GM20431 (cell line): ENCODE measurements around the gene GRB7.

Experiments used
- in situ Hi-C: fragments of 300-500 bp; cut with MseI, MboI; formaldehyde crosslinking; loops from one replicate; pipeline ENCODE4 v1.15.0; 2020; ENCODE audit warnings: low sequenced_read_pairs; ENCODE audit not compliant: unreplicated experiment

GRB7 gene

DNA sequence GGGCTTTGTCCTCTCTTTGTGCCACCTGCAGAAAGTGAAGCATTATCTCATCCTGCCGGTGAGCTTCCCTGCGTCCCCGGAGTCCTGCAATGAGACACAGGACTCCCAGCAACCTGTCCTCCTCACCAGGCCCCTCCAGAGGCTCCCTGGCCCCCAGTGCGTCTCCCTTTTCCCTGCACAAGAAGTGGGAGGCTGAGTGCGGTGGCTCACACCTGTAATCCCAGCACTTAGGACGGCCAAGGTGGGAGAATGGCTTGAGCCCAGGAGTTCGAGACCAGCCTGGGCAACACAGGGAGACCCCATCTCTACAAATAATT lies 8.4 kb downstream of the GRB7 start:
- in situ Hi-C loops, result loop anchor here (25.0 kb wide), 1 partner anchor 109 kb away; the partner anchor contains the start of genes PPP1R1B and STARD3

DNA sequence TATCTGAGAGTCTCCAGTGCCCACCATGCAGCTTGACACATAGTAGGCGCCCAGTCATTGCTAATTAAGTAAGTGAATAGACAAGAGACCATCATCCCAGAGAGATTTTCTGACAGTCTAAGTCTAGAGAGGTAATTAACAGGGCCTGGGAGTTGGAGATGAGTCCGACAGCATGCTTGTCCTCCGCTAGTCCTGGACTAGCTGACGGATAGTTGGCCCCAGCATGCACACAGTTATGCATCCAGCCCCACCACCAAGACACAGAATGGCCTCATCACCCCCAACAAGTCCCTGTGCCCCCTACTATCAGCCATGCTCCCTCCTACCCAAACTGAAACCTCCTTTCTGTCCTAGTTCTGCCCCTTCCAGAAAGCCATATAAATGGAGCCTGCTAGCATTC lies 10.0 kb downstream of the GRB7 start:
- in situ Hi-C loops, result loop anchor here (25.0 kb wide), 1 partner anchor 110 kb away; the partner anchor contains the start of genes PPP1R1B and STARD3

DNA sequence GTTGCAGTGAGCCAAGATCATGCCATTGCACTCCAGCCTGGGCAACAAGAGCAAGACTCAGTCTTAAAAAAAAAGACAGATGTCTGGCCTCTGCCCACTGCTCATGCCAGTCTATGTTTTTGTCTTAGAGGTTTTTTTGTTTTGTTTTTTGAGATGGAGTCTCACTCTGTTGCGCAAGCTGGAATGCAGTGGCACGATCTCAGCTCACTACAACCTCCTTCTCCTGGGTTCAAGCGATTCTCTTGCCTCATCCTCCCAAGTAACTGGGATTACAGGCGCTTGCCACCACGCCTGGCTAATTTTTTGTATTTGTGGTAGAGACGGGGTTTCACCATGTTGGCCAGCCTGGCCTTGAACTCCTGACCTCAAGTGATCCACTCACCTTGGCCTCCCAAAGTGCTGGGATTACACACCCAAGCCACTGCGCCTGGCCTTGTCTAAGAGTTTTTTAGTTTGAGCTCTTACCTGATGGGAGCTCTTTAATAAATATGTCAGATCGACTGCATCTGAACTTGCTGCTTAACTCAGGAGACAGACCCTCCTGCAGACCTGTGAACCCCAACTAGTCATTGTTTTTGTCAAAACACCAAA lies 10.8 kb downstream of the GRB7 start:
- in situ Hi-C loops, result loop anchor here (25.0 kb wide), 1 partner anchor 111 kb away; the partner anchor contains the start of genes PPP1R1B and STARD3

DNA sequence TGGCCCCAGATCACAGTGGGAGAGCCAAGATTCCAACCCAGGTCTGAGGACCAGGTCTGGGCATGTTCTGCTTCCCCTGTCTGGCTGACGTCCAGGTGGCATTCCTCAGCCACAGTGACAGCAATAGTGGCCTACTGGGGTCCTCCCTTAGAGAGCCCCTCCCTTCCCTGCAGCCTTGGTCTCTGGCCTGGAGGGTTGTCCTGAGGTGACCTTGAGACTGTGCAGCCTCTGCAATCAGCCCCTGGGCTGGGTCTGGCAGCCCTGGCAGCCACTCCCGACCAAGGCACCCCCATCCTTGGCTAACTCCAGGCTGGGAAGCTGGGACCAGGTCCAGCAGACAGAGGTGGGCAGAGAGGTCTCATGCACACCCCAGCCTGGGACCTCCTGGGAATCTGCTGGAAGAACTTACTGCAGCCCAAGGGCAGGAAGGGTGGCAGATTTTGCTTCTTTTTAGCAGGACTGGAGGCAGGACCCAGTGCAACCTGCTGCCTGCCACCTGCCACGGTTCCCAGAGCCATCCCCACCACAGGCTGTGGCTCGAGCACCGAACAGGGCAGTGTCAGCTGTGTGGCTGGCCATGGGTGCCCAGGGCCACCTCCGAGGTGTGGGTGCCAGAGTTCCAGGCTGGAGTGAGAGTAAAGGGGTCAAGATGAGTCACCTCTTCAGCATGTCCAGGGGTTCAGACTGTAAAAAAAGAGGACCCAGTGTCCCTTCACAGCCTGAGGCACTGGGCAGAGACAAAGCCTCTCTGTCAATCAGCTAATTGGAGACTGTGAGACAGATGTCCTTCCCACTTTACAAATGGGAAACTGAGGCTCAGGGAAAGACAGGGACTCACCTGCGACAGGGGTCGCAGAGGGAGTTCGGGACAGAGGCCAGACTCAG lies 12.6 kb downstream of the GRB7 start:
- in situ Hi-C loops, result loop anchor here (25.0 kb wide), 1 partner anchor 212 kb away; the partner anchor contains the start of gene GSDMA

DNA sequence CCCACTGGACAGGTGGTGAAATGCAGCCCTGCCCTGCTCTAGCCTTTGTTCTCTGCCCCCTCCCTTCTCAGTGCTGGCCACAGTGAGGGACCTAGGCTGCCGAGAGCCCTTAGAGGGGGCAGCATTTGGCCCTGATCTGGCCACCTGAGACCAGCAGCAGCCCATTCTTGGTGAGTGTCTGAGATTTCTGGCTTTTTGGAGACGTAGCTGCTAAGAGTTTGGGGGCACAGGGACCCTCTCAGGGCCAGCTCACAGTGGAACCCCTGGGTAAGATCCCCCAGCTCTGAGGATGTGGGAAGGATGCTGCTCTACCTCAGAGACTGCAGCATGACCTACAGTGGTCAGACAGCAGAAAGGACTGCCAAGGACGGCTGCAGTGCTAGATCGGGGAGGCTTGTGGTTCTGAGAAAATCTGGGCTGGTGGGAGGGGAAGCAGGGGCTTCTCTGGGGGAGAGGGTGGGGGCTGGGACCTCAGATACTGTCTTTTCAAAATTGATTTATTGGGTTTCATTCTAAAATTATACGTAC lies 13.3 kb downstream of the GRB7 start:
- in situ Hi-C loops, result loop anchor here (25.0 kb wide), 1 partner anchor 211 kb away; the partner anchor contains the start of gene GSDMA

DNA sequence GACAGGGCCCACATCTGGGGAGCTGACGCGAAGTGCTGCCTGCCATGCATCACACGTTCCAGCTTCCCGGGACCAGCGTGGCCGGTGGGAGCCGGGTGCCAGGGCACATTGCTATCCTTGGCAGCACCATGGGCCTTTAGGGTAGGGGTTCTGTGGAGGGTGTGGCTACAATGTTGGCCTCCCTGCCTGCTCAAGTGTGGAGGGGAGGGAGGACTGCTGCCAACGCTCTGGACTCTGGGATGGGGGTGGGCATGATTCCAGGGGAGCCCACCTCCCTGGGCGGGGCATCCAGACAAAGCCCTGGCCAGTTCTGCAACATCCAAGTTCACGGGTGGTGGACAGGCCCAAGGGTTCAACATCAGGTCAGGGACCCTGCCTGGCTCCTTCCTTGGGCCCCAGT lies 13.9 kb downstream of the GRB7 start:
- in situ Hi-C loops, result loop anchor here (25.0 kb wide), 1 partner anchor 211 kb away; the partner anchor contains the start of gene GSDMA

DNA sequence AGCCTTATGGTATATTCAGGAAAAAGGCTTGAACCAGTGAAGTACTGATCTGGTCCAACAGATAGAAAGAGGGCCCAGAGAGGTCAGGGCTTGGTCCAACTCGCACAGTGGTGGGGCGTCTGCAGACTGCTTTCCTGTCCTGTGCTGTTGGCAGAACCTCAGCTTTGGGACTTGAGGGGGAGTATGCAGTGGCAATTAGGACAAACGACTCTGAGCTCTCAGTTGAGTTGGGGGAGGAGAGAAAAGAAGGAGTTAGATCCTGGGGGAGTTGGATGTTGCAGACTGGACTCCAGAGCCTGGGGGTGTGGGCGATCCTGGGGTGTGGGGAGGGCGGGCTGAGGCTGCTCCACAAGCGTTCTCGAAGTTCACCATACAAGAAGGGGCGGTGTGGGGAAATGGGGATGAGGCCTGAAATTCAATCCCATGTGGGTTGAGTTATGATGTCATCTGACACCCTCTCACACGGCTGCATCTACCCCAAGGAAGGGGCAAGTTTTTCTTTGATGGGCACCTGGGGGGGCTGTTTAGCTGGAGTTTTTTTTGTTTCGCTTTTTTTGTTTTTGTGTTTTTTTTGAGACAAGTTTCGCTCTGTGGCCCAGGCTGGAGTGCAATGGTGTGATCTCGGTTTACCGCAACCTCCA lies 14.6 kb downstream of the GRB7 start:
- in situ Hi-C loops, result loop anchor here (25.0 kb wide), 1 partner anchor 210 kb away; the partner anchor contains the start of gene GSDMA

DNA sequence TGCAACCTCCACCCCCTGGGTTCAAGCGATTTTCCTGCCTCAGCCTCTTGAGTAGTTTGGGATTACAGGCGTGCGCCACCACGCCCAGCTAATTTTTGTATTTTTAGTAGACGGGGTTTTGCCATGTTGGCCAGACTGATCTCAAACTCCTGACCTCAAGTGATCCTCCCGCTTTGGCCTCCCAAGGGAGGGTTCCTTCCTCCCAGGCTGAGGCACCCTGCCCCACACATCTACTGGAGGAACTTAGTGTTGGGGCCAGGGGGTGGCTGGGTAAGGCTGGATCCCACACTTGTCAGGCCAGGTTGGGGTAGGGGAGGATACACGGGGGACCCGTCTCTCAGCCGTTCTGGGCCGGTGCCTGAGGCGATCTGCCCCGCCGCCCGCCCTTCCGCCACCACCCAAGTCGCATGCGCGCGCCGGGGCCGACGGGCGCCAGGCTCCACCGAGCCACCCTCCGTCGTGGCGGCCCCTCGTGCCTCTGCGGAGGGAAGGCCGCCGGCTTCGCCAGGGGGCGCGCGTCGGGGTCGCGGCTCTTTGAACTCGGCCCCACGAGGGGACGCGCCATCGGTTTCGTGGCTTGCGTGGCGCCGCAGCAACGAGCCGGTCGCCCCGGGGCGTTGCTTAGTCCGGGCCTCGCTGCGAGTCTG lies 15.9 kb downstream of the GRB7 start:
- in situ Hi-C loops, result loop anchor here (25.0 kb wide), 1 partner anchor 209 kb away; the partner anchor contains the start of gene GSDMA

DNA sequence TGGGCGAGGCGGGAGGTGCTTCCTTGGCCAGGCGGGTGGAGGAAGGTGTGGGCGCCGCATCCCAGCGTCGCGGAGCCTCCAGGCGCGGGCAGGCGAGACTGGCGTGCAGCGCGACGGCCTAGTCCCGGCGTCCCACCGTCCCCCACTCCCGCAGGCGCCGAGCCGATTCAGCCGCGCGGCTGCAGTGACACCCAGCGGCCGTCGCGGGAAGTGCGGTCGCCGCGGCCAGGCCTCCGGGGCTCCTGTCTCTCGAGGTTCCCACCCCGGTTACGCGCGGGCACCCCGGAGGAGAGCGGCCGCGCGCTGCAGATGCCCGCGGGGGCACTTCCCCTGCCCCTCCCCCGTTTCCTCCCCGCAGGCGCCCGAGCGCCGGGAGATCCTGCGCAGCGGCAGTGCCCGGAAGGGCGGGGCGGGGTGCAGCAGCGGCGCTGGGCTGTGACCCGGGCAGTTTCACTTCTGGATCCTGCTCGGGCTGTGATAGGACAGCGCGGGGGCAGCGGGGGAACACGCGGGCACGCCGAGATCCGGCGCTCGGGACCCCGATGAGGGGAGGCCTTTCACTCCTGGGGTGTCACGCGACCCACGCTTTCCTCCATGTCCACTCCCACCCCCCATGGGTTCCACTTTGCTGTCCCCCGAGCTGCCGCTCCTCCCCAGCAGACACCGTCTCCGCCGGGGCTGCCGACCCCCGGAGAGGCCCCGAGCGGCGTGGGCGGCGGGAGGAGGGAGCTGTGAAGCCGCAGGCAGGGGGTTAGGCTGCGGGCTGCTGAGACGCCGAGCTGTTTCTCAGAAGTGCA lies 16.6 kb downstream of the GRB7 start:
- in situ Hi-C loops, result loop anchor here (25.0 kb wide), 1 partner anchor 208 kb away; the partner anchor contains the start of gene GSDMA

DNA sequence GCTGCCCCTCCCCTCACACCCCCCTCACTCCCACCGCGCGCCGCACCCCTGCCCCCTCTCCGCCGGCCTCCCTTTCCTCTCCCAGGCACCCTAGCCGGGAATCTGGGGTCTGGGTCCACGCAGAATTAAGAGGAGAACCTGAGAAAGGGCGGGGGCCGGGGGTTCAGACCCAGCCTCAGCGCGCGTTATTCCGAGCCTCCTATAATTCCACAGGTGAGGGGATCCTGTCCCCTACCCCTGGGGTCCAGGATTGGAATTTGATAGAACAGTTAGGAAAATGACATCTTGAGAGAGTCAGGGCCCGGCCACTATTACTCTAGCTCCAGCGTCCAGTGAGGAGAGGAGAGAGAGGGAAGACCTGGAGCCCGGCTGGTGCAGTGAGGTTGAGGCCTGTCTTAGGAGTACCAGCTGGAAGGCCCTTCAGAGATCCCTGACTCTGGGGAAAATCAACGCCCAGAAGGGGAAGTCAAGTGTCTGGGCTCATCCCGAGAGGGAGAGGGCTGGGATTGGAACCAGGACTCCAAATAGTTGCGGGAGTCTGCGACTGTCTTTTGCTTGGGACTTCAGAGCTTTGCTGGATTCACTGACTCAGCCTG lies 17.3 kb downstream of the GRB7 start:
- in situ Hi-C loops, result loop anchor here (25.0 kb wide), 1 partner anchor 207 kb away; the partner anchor contains the start of gene GSDMA

DNA sequence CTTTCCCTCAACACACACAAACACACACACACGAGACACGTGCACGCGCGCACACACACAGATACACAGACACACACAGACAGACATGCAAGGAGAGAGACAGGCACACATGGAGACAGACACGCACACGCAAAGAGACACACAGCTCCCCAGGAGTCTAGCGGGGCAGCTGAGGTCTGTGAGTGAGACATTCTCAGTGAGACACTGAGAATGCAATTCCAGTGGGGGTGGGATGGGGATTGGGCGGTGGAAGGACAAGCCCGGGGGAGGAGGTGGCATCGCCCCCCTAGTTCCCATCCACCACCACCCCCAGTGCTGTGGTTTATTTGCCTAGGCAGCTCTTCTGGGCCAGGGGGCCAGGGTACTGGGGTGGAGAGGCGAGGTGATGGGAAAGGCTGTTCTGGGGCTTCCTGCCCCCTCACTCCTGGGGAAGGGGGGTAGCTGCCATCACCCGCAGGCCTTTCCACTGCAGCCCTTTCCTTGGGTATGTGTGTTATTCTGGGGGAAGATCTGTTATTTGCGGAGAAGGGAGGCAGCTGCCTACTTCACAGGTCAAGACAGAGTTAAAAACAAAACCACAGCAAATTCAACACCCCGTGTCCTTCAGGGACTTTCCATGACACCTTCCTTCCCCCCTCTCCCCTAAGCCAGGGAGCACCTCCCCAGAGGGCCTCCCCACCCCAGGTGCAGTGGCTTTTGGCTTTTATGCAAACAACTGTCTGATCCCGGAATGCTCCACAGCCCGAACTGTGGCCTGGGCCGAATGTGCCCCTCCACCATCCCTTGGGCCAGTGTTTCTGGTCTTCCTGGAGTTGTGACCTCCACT lies 18.0 kb downstream of the GRB7 start:
- in situ Hi-C loops, result loop anchor here (25.0 kb wide), 1 partner anchor 207 kb away; the partner anchor contains the start of gene GSDMA

DNA sequence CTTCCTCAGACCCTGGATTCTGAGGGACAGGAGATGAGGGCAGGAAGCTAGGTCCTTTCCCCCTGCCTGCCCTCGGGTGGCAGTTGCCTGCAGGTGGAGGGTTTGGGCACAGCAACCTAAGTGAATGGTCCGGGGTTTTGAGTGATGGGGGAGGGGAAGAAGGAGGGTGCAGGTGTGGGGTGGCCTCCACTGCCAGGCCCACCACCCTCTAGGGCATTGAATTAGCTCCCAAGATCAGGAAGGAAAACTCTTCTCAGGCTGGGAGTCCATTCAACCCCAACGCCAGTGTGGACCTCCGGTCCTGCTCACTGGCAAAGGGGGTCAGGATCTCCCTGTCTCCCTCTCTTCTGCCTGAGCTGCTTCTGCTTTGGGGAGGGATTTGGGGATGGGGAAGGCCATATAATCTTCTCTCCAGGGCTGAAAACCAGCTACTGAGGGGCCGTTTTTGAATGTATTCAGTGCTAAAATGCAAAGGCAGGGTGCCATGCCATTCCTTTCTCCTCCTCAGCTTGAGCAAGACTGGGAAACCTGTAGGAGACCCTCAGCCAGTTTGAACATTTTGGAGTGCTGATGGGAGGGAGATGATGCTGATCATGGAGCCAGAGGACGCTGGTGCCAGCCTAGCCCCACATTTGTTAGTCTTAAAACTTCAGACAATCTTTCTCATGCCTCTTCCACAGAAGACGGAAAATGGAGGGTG lies 18.8 kb downstream of the GRB7 start:
- in situ Hi-C loops, result loop anchor here (25.0 kb wide), 1 partner anchor 206 kb away; the partner anchor contains the start of gene GSDMA

DNA sequence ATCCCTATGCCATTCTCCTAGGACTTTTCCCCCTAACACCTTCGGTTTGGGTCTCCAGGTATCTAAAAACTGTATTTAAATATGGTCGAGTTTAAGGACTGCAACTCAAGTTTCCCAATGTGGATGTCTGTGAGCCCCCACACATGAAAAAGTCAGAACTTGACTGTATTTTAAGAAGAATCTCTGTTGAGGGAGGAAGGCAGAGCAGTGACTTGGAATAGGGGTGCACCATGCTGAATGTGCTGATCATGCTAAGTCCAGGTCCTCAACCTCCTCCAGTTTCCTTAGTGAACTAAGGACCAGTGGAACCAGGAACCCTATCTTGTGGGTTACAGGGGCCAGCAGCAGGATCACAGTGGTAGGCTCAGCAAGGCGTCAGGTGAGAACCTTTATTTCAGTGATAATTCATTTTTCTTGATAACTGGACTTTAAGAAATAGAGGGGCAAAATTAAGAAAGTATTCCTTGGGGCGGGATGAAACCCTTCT lies 19.5 kb downstream of the GRB7 start:
- in situ Hi-C loops, result loop anchor here (25.0 kb wide), 1 partner anchor 205 kb away; the partner anchor contains the start of gene GSDMA

DNA sequence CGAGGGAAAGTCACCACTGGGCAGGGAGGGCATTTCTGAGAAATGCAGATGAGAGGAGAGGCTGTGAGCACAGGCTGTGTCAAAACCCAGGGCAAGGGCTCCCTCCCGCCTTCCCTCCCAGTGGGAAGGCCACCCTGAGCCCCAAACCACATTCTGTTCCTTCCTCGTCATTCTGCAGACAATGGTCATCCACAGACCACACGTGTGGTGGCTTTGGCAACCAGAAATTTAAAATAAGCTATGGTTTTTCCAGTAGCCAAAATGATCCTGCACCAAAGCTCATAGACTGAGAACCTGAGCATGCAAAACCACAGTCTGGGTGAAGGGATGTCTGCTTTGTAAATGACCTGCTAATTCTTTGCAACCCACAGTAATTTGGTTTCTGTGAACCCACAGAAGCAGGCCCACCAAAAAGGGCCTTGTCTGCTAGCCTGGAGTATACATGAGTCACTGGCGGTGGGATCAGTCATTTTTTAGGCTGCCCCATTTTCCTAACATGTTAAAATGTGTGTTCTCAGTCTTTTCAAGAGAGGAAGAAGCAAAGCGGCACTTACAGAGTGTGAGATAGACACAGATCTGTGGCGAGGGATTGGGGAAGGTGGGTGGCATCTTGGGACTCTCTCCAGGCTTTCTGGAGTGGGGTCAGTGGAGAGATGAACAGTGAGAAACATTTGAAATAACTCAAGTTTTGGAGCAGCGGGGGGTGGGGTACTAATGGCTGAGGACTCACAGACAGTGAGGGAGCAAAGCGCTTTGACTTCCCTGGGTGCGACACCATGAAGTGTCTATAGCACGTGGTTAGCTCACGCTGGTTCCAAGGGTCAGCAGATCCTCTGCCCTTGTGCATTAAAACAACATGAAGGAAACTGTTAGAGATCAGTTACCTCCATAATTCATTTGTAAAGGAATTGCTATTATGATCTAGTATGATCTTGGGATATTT lies 20.5 kb downstream of the GRB7 start:
- in situ Hi-C loops, result loop anchor here (25.0 kb wide), 1 partner anchor 204 kb away; the partner anchor contains the start of gene GSDMA

DNA sequence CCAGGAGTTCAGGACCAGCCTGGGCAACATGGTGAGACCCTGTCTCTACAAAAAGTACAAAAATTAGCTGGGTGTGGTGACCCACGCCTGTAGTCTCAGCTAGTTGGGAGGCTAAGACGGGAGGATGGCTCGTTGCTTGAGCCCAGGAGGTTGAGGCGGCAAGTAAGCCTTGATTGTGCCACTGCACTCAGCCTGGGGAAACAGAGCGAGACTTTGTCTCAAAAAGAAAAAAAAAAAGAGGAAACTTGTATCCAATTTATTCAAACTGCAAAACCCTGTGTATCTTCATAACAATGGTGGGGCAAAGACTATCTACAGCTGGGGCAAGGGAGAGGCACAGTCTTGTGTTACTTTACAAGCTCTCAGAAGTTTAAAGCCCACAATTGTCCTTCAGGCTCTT lies 21.5 kb downstream of the GRB7 start:
- in situ Hi-C loops, result loop anchor here (25.0 kb wide), 1 partner anchor 203 kb away; the partner anchor contains the start of gene GSDMA
